Progenitor cell of endocrine pancreas (in vitro differentiated cells): ENCODE results near the gene RCBTB2. TPM values are rescaled to one million over a fixed set of nuclear protein-coding genes. Genes with fewer than 3 reads are reported as not detected.
"Not testable (repeated sequence)": the region's sequence is repeated elsewhere in the genome, so short reads cannot be mapped to it uniquely, and the experiment has no call there.

Source experiments
- DNase-seq: peaks from one replicate; pipeline ENCODE4 v3.0.0; 2021; ENCODE audit warnings: low spot score; ENCODE audit not compliant: unreplicated experiment
- H3K27ac Mint-ChIP-seq: 2 replicates; pipeline ENCODE4 v1.8.0; 2021; ENCODE audit warnings: mild to moderate bottlenecking, moderate library complexity, mixed read lengths
- H3K27me3 Mint-ChIP-seq: 2 replicates; pipeline ENCODE4 v1.8.0; 2021; ENCODE audit warnings: mixed read lengths
- H3K36me3 Mint-ChIP-seq: 2 replicates; pipeline ENCODE4 v1.8.0; 2022; ENCODE audit warnings: mixed read lengths; ENCODE audit not compliant: insufficient read depth
- H3K4me1 Mint-ChIP-seq: 2 replicates; pipeline ENCODE4 v1.8.0; 2021; ENCODE audit warnings: low read depth, mixed read lengths
- H3K4me3 Mint-ChIP-seq: 2 replicates; pipeline ENCODE4 v1.8.0; 2021; ENCODE audit warnings: low read depth, mild to moderate bottlenecking, moderate library complexity, mixed read lengths
- H3K9me3 Mint-ChIP-seq: 2 replicates; pipeline ENCODE4 v1.8.0; 2021; ENCODE audit warnings: low read depth, mixed read lengths
- CTCF ChIP-seq: fragments of 200-600 bp; sonication (generic); IDR thresholded peaks from one replicate; pipeline ENCODE4 v1.5.0; 2021; ENCODE audit warnings: antibody characterized with exemption, mild to moderate bottlenecking; ENCODE audit not compliant: unreplicated experiment
- long read RNA-seq: library from polyadenylated mRNA; unstranded; transcript quantifications from one replicate; pipeline ENCODE4 v2.0.0, GENCODE V29; 2020
- total RNA-seq: library from RNA; stranded (reverse); gene quantifications from 2 replicates; pipeline ENCODE4 v1.2.1, GENCODE V29; 2021

Gene RCBTB2
- total RNA-seq, result 18.2 and 18.9 TPM in 2 replicates
- long read RNA-seq, transcript RCBTB2-206 (12 exons, 2,984 nt), result major isoform, 76 of 199 reads
- long read RNA-seq, transcript RCBTB2-201 (15 exons, 3,232 nt), result minor isoform, 71 of 199 reads
- long read RNA-seq, transcript RCBTB2-202 (14 exons, 3,179 nt), result minor isoform, 8 of 199 reads
- long read RNA-seq, partial matches to known transcripts, result 17 of 199 reads
- long read RNA-seq, other reads (novel, unspliced or antisense), result 27 of 199 reads

- Mint-ChIP-seq H3K9me3 (no peaks in the 10 kb centered on the region), H3K4me1 (peaks cover 11% of the 10 kb centered on the region), H3K27me3 (no peaks in the 10 kb centered on the region), H3K4me3 (peak within 1 kb of the TSS; percentile 94), H3K27ac (peak within 1 kb of the TSS; percentile 98), H3K36me3 (no peaks in the 10 kb centered on the region)
- peak; percentile 99 for DNase-seq
- no peak for TF ChIP-seq CTCF
Observed at GRCh38 chr13:48532506-48533499, at the start of gene RCBTB2. RCBTB2 (minus strand) TSS chr13:48533080; CDS start chr13:48521939, 11,141 bp downstream.

GRCh38 chr13:48582084-48582483 lies 49.2 kb upstream of the RCBTB2 start:
- DNase-seq, result no peak
- H3K9me3 Mint-ChIP-seq, result no peaks in the 10 kb centered on the region

GRCh38 chr13:48580896-48581295 lies 48.0 kb upstream of the RCBTB2 start:
- DNase-seq, result no peak
- no peak overlapping the region for H3K4me3 Mint-ChIP-seq
- no peak for TF ChIP-seq CTCF
- no peaks in the 10 kb centered on the region for H3K36me3 Mint-ChIP-seq
- H3K27ac Mint-ChIP-seq, result no peak overlapping the region
- H3K9me3 Mint-ChIP-seq, result no peaks in the 10 kb centered on the region
- peaks cover 20% of the 10 kb centered on the region for H3K4me1 Mint-ChIP-seq
- no peaks in the 10 kb centered on the region for H3K27me3 Mint-ChIP-seq

More at GRCh38 chr13:48582084-48582483, 49.2 kb upstream of the RCBTB2 start:
- no peak overlapping the region for H3K27ac Mint-ChIP-seq
- no peaks in the 10 kb centered on the region for H3K27me3 Mint-ChIP-seq
- H3K4me3 Mint-ChIP-seq, result no peak overlapping the region
- H3K4me1 Mint-ChIP-seq, result peaks cover 28% of the 10 kb centered on the region
- H3K36me3 Mint-ChIP-seq, result no peaks in the 10 kb centered on the region
- TF ChIP-seq CTCF, result no peak

GRCh38 chr13:48580185-48580803 lies 47.4 kb upstream of the RCBTB2 start:
- Mint-ChIP-seq H3K27me3 (no peaks in the 10 kb centered on the region), H3K36me3 (no peaks in the 10 kb centered on the region), H3K4me1 (peaks cover 19% of the 10 kb centered on the region), H3K4me3 (no peak overlapping the region), H3K27ac (no peak overlapping the region), H3K9me3 (no peaks in the 10 kb centered on the region)
- peak; percentile 57 for DNase-seq
- peak; percentile 88 for TF ChIP-seq CTCF

GRCh38 chr13:48579919-48580180 lies 47.0 kb upstream of the RCBTB2 start:
- not testable (repeated sequence) for H3K27me3 Mint-ChIP-seq, H3K4me3 Mint-ChIP-seq, H3K9me3 Mint-ChIP-seq, DNase-seq, H3K36me3 Mint-ChIP-seq
- Mint-ChIP-seq H3K4me1 (peaks cover 19% of the 10 kb centered on the region), H3K27ac (peak overlapping the region; percentile 41)
